GM18907 (cell line): ENCODE results near the gene CUBN.

ENCODE experiments used
- ATAC-seq: cut with Tn5 transposase; IDR thresholded peaks from one replicate; pipeline ENCODE4 v1.9.1; 2021; ENCODE audit warnings: mild to moderate bottlenecking, moderate library complexity; ENCODE audit not compliant: unreplicated experiment

Gene CUBN

GRCh38 chr10:16931930-16932329, 197.7 kb downstream of the CUBN start:
- ATAC-seq: no peak

GRCh38 chr10:16930540-16930939, 199.1 kb downstream of the CUBN start:
- ATAC-seq: no peak

- no peak for ATAC-seq
Observed at GRCh38 chr10:16929069-16929468, 200.5 kb downstream of the CUBN start.

GRCh38 chr10:16927546-16927945, 202.1 kb downstream of the CUBN start:
- no peak for ATAC-seq

GRCh38 chr10:16923726-16924125, 205.9 kb downstream of the CUBN start:
- ATAC-seq: no peak

GRCh38 chr10:16923309-16923708, 206.3 kb downstream of the CUBN start:
- no peak for ATAC-seq

GRCh38 chr10:16919121-16919982, 210.3 kb downstream of the CUBN start:
- ATAC-seq: no peak

- ATAC-seq: no peak
Observed at GRCh38 chr10:16916496-16916895, 213.1 kb downstream of the CUBN start.

- no peak for ATAC-seq
Observed at GRCh38 chr10:16915300-16915699, 214.3 kb downstream of the CUBN start.

- no peak for ATAC-seq
Observed at GRCh38 chr10:16913266-16913665, 216.3 kb downstream of the CUBN start.

GRCh38 chr10:16910793-16911164, 218.8 kb downstream of the CUBN start:
- ATAC-seq: no peak

GRCh38 chr10:16909961-16910792, 219.4 kb downstream of the CUBN start:
- no peak for ATAC-seq

GRCh38 chr10:16909271-16909767, 220.3 kb downstream of the CUBN start:
- no peak for ATAC-seq

GRCh38 chr10:16907687-16908086, 221.9 kb downstream of the CUBN start:
- no peak for ATAC-seq

GRCh38 chr10:16905320-16905719, 224.3 kb downstream of the CUBN start:
- no peak for ATAC-seq

- ATAC-seq: no peak
Observed at GRCh38 chr10:16904639-16905061, 225.0 kb downstream of the CUBN start.

GRCh38 chr10:16904049-16904448, 225.6 kb downstream of the CUBN start:
- no peak for ATAC-seq

GRCh38 chr10:16902606-16903005, 227.0 kb downstream of the CUBN start:
- no peak for ATAC-seq

- ATAC-seq: no peak
Observed at GRCh38 chr10:16901106-16901505, 228.5 kb downstream of the CUBN start.

GRCh38 chr10:16896993-16897392, 232.6 kb downstream of the CUBN start:
- ATAC-seq: no peak

GRCh38 chr10:16894821-16895220, 234.8 kb downstream of the CUBN start:
- no peak for ATAC-seq

GRCh38 chr10:16893664-16894063, 235.9 kb downstream of the CUBN start:
- ATAC-seq: no peak
